VCaP (cell line): ENCODE measurements around the gene CDKL2.
A peak's percentile ranks its signal among the peaks of the same experiment; 100 is the strongest.
"Not testable (repeated sequence)": the region's sequence is repeated elsewhere in the genome, so short reads cannot be mapped to it uniquely, and the experiment has no call there.

Experiments used
- H3K27ac ChIP-seq: fragments of 450-650 bp; 2 replicates; pipeline ENCODE4 v1.5.1; 2017
- TF ChIP-seq, protein P1 (sequence below): fragments of 450-650 bp; conservative IDR thresholded peaks from 2 replicates; pipeline ENCODE4 v1.5.1; 2017; ENCODE audit warnings: mild to moderate bottlenecking, moderate library complexity

Gene CDKL2

DNA sequence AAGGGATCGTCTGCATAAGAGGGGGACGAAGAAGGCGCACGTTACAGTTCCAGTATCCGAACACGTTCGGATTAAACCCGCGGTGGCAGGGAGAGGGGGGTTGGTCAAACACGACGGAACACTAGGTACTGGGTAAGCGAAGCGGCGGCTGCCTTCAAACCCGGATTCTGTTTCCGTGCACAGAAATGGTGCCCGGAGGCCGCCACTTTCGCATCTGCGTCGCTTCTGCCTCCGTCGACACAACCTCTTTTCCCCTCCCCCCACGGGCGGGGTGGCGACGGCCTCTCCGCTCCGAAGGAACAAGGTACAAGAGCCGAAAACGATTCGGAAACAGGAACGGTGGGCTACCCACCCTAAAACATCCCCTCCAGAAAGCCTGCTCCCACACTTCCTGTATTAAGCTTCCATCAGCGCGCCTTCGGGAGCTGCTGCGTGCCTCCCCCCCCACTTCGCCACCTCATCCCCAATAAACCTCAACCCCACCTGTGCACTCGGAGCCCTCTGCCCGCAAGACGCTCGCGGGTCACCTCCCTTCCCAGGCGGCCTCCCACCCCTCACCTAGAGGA is 42.2 kb upstream of the CDKL2 start:
- TF ChIP-seq, protein P1, sequence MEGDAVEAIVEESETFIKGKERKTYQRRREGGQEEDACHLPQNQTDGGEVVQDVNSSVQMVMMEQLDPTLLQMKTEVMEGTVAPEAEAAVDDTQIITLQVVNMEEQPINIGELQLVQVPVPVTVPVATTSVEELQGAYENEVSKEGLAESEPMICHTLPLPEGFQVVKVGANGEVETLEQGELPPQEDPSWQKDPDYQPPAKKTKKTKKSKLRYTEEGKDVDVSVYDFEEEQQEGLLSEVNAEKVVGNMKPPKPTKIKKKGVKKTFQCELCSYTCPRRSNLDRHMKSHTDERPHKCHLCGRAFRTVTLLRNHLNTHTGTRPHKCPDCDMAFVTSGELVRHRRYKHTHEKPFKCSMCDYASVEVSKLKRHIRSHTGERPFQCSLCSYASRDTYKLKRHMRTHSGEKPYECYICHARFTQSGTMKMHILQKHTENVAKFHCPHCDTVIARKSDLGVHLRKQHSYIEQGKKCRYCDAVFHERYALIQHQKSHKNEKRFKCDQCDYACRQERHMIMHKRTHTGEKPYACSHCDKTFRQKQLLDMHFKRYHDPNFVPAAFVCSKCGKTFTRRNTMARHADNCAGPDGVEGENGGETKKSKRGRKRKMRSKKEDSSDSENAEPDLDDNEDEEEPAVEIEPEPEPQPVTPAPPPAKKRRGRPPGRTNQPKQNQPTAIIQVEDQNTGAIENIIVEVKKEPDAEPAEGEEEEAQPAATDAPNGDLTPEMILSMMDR: no peak
- peak overlapping the region; percentile 99 for H3K27ac ChIP-seq

DNA sequence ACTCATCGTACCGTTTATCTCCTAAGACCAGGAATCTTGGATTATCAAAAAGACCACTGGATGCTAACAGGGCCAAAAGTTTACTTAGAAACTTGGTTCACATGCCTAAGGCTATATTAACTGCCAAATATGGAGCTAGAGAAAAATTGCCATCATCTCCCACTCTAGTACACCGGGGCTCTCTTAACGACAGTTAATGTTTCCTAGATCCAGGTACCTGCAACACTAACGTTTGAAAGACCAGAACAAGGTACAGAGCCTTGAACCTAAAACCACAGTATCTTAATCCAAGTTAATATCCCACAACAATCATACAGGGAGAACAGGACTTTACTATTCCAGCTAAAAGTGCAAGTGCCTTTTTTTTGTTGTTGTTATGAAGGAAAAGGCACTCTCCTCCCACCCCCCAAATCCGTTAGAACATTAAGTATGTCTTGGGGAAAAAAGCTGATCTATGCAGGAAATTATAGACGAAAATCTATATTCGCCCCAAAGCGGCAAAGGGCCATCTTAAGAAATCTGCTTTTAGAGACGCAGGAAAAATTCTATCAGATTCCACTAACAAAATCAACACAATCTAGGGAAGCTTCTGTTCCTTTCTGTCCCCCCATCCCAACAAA is 41.6 kb upstream of the CDKL2 start:
- TF ChIP-seq, protein P1: no peak
- peak overlapping the region; percentile 99 for H3K27ac ChIP-seq

DNA sequence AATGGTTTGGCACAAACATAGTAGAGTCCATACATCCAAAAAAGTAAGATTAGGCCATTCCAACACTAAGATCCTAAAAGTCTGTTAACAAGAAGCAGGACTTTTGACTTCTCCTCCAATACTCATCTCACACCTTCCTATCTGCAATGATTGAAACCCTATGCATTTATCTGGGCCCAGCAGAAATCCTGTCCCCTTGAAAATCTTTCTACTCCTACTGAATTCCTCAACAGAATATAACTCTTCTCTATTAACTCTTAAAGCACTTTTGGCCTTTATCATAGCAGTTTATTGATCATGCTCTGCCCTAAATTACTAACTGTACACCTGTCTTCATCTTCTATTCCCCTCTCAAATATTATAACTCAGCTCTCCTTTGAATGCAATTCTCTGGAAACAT is 38.3 kb upstream of the CDKL2 start:
- no peak overlapping the region for H3K27ac ChIP-seq
- TF ChIP-seq, protein P1: no peak

DNA sequence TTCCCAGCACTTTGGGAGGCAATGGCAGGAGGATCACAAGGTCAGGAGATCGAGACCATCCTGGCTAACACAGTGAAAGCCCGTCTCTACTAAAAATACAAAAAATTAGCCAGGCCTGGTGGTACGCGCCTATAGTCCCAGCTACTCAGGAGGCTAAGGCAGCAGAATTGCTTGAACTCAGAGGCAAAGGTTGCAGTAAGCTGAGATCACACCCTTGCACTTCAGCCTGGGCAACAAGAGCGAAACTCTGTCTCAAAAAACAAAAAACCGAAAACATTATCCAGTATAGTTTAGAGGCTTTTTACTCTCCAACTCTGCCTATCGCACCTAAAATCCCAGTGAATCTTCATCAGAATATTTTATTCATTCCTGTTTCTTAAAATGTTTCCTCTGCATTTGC is 37.3 kb upstream of the CDKL2 start:
- not testable (repeated sequence) for H3K27ac ChIP-seq

DNA sequence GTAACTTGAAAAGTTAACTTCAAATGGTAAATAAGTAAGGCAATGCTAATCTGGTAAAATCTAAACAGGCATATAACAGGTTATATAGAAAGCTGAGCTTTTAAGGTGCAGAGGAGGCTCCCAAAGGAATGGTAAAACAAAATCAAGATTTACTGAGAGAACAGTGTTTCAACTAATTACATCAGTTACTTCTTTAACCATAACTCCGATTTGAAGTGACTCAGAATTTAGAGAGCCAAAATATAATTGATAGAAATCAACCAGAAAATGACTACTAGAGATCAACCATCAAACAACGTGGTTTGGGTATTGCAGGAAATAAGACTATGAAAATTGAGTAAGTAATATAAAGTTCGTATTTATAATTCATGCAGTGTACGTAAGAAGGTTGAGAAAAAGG is 36.0 kb upstream of the CDKL2 start:
- no peak overlapping the region for H3K27ac ChIP-seq
- TF ChIP-seq, protein P1: no peak

DNA sequence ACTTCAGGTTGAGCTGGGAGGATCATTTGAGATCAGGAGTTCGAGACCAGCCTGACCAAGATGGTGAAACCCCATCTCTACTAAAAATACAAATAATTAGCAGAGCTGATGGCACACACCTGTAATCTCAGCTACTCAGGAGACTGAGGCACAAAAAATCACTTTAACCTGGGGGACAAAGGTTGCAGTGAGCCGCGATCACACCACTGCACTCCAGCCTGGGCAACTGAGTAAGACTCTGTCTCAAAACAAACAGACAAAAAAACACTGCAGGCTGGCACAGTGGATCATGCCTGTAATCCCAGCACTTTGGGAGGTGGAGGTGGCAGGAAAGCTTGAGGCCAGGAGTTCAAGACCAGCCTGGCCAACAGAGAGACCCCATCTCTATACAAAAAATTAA is 34.3 kb upstream of the CDKL2 start:
- H3K27ac ChIP-seq: not testable (repeated sequence)

DNA sequence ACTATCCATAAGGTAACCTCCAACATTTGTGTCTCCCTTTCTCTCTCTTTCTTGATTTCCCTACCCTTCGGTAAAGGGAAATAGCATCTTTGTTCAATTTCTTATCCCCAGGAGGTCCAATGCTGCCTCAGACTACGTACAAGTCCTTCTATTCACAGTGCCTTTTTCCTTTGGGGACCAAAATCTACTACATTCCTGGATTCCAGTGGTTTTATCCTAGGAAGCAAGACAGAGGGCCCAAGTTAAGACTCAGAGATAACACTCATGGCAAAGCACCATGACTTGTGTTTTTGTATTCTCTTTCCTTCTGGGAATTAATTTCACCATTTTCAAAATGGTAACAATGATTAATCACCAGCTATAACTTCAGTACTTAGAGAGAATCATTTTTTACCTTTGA is 32.3 kb upstream of the CDKL2 start:
- TF ChIP-seq, protein P1: no peak
- no peak overlapping the region for H3K27ac ChIP-seq

DNA sequence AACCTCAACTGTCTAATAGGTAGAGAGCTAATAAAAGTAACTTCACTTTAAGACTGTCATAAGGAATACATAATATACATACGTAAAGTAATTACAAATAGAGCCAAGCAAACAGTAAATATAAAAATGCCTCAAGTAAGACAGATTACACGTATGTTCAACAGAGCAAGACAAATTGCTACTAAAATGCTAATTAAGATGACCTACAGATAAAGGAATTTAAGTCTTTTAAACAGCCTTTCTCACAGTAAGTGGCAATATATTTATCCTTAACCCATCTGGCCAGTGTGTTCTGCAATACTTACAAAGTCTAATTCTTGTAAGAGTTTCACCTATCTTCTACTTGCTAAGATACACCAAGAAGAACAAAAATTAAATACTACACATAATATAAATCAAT is 30.2 kb upstream of the CDKL2 start:
- H3K27ac ChIP-seq: peak overlapping the region; percentile 8; the same call in 1 of the 2 replicates
- TF ChIP-seq, protein P1: no peak
